ENCODE measurements around the gene MAP7.
"Not testable (repeated sequence)": the region's sequence is repeated elsewhere in the genome, so short reads cannot be mapped to it uniquely, and the experiment has no call there.

Gene MAP7

GRCh38 chr6:136464874-136465273, 85.3 kb downstream of the MAP7 start:
- no peak for DNase-seq

GRCh38 chr6:136464148-136464547, 86.1 kb downstream of the MAP7 start:
- no peak for DNase-seq

GRCh38 chr6:136463743-136464142, 86.5 kb downstream of the MAP7 start:
- DNase-seq, result no peak

- DNase-seq, result no peak
Observed at GRCh38 chr6:136446579-136447187, 103.5 kb downstream of the MAP7 start.

- DNase-seq, result no peak
Observed at GRCh38 chr6:136446145-136446544, 104.1 kb downstream of the MAP7 start.

- no peak for DNase-seq
Observed at GRCh38 chr6:136445063-136445462, 105.2 kb downstream of the MAP7 start.

DNA sequence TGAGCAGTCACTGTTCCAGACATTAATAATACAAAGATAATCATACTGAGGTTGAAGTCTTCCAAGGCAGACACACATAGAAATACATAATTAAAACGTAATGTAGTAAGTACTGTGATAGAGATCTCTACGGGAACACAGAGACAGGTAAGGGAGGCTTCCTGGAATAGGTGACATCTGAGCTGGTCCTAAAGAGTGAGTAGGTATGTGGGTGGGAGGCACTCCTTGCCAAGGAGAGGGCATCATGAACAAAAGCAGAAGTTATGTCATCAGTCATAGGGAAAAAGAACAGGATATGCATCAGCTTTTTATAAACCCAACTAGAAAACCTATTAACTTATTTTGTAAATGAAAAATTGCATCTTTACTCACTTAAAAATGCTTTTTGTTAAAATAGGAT, 110.0 kb downstream of the MAP7 start:
- no peak for DNase-seq

DNA sequence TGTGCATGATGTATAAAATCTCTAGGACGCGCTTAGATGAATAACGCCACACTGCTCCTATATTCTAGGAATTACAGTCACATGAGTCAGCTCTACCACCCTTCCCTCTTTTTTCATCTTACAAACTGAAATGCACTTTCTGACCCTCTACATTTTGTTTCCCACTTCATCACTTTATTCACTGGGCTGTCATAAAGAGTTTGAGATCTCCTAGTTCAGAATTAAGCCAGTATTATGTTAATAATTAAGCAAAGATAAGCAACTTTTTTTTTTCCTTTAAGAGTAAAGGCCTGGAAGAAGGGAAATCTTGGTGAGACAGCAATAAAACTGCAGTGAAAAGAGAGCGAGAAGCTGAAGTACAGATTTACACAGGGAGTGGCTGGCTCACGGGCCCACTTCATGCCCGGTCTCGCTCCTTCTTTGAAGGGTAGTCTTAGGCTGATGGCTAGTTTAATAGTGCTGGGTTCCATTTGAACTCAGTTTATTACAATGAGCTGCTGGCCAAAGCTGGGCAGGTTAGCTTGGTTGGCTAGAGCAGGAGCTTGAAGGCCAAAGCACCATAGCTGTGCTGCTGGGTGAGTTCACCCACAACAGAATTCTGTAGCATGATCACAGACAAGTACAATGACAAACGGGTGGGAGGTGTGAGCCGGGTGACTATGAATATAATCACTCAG, 110.6 kb downstream of the MAP7 start:
- DNase-seq, result no peak

DNA sequence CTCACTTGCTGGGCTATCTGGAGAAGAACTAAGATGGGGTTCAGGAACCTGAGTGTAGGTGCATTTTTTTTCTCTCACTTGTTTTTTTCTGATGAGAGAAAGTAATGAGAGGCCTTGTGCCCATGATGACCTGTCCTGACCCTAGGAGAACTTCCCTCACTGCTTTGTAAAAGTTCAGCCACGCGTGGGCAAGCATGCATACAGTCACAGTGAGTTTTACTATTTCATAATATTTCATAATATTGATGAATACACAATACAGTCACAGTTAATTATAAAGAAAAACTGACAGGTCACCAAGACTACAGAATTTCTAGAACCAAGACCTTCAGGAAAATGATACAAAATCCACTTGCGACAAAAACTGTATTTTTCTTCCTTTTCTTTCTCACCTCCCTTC, 111.8 kb downstream of the MAP7 start:
- DNase-seq, result no peak

- no peak for DNase-seq
Observed at GRCh38 chr6:136437246-136437645, 113.0 kb downstream of the MAP7 start.

- no peak for DNase-seq
Observed at GRCh38 chr6:136435101-136435500, 115.1 kb downstream of the MAP7 start.

GRCh38 chr6:136431306-136431705, 118.9 kb downstream of the MAP7 start:
- not testable (repeated sequence) for DNase-seq

DNA sequence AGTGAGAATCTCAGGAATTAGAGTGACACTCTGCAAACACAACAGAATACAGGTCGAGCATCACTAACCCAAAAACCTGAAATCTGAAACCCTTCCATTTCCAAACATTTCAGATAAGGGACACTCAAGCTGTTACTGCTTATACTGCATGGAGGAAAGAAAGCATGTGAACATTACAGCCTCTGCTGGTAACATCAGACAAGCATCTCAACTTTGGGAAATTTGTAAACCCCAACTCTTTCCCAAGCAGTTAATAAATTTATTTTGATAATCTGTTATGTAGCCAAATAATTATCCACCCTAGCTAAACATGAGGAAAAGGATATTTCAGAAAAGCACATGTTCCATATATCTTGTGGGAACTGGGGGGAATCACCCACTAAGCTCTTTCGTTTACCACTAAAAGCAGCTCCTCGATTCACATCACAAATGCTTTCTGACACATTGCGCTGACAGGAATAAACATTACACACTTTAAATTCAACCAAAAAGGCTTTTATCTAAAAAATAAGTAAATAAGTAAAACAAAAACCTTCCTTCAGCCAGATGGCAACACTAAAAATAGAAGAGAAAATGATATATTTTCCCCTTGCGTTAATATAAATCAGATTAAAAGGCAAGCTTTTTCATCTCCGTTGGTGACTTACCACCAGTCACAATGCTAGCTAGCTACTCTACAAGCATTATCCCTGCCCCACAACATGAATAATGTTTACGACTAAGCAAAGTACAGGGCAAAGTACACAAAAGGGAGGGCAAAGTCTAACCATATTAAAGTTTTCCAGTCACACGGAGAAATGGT, 120.8 kb downstream of the MAP7 start:
- no peak for DNase-seq

DNA sequence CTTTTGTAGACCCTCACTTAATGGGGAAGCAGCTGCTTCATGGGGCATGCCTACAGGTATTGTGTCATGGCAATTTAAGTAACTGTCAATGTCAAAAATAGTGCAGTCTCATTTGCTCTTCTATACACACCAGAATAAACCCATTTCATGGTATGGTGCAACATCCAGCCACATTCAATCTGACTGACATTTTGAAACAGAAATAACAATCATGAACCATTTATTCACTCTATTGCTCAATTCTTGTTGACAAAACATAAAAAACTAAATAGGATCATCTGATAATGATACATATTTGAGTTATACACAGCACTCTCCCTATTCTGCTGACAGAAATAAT, 122.9 kb downstream of the MAP7 start:
- DNase-seq, result no peak

DNA sequence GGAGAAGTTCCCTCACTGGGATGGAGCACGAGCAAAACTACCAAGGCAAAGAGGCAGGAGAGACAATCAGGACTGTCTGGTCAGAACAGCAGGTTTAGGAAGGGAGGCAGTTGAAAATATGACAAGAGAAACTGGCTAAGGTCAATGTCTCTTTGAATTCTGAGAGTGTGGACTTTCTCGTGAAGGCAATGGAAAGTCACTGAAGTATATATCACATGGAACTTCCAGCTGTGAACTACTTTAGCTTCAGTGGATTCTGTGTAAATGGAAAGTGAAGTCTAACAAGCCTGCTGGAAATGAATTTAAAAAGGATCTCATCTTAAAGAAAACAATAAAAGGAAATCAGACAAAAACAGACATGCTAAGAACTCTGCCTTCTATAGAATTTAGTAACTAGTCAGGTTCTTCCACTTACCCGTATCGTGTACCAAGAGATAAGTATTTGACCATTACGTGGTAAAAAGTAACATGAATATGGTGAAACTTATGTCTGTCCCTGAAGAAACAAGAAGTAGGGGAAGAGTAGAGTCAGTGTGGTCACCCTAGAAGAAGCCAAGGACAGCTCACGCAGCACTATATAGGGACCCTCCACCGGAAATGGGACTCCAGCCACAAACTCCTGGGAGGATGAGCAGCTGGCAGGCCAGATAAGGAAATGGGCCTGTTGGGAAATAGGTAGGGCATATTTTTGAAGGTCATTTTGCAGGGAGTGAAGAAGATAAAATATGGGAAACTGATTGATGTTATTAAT, 123.4 kb downstream of the MAP7 start:
- DNase-seq, result no peak

- no peak for DNase-seq
Observed at GRCh38 chr6:136425793-136426192, 124.4 kb downstream of the MAP7 start.

- no peak for DNase-seq
Observed at GRCh38 chr6:136424901-136425300, 125.3 kb downstream of the MAP7 start.

GRCh38 chr6:136424450-136424849, 125.8 kb downstream of the MAP7 start:
- no peak for DNase-seq

DNA sequence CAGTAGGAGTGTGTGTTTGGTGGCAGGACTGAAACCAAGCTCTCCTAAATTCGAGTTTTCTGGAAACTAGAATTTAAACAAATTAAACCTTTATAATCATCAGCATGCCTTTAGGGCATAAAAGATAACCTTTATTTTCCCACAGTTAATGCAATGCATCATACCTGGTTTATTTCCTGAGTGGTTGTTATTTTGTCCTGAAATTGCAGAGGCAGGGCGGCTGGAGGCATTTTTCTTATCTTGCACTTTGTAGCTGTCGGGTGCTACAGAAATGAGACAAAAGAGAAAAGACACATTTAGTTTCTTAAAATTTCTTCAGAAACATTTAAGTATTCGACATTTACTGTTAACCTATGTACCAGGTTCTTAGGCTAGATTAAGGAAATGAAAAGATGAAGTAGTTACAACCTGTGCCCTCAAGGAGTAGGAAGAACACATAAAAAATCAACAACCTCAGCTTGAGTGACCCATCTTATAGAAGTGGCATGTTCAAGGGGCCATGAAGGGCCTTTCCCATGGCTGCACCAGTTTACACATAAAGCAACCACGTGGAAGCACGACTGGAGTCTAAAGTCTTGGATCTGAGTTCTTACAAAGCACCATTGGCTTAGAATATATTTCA, 128.6 kb downstream of the MAP7 start:
- DNase-seq, result no peak

DNA sequence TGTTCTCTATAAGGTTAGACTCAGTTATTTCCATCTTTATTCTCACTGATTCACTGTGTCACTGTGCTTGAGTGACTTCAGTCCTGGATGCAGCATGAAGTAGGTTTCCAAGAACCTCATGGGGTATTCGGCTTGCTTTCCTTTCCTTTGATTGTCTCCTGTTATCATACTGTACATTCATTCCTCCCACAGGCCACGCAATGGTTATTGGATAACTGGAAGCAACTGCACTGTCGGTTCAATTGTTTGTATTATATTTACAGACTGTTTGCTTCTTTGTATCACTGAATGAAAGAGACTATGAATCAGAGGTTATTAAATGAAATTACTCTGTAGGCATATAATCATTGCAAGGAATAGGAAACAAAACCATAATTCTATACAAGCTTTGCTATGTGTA, 129.4 kb downstream of the MAP7 start:
- DNase-seq, result no peak

GRCh38 chr6:136415351-136416007, 134.7 kb downstream of the MAP7 start:
- DNase-seq, result no peak

DNA sequence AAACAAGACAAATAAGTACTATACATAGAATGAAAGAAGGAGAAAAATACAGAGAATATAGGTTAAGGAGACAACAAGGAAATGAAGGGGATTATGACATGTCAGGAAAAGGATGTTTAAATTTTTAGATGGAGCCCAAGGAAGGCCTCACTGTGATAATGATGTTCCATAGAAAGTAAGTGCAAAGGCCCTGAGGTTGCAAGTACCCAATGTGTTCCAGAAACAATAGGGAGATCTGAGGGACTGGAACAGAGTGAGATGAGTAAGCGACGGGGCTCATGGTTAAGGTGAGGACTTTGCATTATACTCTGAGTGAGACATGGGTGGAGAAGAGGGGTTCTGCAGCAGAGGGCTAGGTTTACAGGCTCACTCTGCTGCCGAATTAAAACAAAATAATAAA, 137.8 kb downstream of the MAP7 start:
- DNase-seq, result no peak

Data from activated CD4-positive, alpha-beta T cell treated with anti-CD3 and anti-CD28 coated beads for 4 hours (primary cell).